Neural cell (in vitro differentiated cells): ENCODE measurements around the gene MAP1LC3A. TPM values are rescaled to one million over a fixed set of nuclear protein-coding genes. Genes with fewer than 3 reads are reported as not detected.

ENCODE experiments used
- H2AFZ ChIP-seq: fragments of 200-600, 300-800 bp; sonication (generic), shearing (Covaris generic); 2 replicates; pipeline ENCODE4 v1.6.0; 2014; ENCODE audit warnings: low read depth, mild to moderate bottlenecking, antibody characterized with exemption, low read length, moderate library complexity
- H3F3A ChIP-seq: fragments of 200-600 bp; shearing (Covaris generic); 2 replicates; pipeline ENCODE4 v1.6.1; 2016; ENCODE audit warnings: mild to moderate bottlenecking, moderate library complexity, mixed read lengths, antibody characterized with exemption, low read length; ENCODE audit not compliant: insufficient read depth, poor library complexity, severe bottlenecking
- H3K27ac ChIP-seq: fragments of 200-600, 300-800 bp; sonication (generic), shearing (Covaris generic); 2 replicates; pipeline ENCODE4 v1.5.1; 2014; ENCODE audit warnings: mild to moderate bottlenecking, low read length, moderate library complexity
- H3K27me3 ChIP-seq: fragments of 300-800, 200-600 bp; sonication (generic), shearing (Covaris generic); 2 replicates; pipeline ENCODE4 v1.6.0; 2014; ENCODE audit warnings: mild to moderate bottlenecking, low read depth, low read length, moderate library complexity; ENCODE audit not compliant: insufficient read depth
- H3K36me3 ChIP-seq: fragments of 300-800, 200-600 bp; sonication (generic), shearing (Covaris generic); 2 replicates; pipeline ENCODE4 v1.5.1; 2014; ENCODE audit warnings: mild to moderate bottlenecking, antibody characterized with exemption, low read length, moderate library complexity; ENCODE audit not compliant: insufficient read depth
- H3K4me2 ChIP-seq: fragments of 300-800, 200-600 bp; sonication (generic), shearing (Covaris generic); 2 replicates; pipeline ENCODE4 v1.6.0; 2014; ENCODE audit warnings: mild to moderate bottlenecking, low read length
- H3K4me3 ChIP-seq: fragments of 300-800, 200-600 bp; sonication (generic), shearing (Covaris generic); 2 replicates; pipeline ENCODE4 v1.5.1; 2014; ENCODE audit warnings: mild to moderate bottlenecking, low read length, moderate library complexity
- H3K79me2 ChIP-seq: fragments of 200-600 bp; shearing (Covaris generic); replicated peaks from 2 replicates; pipeline ENCODE4 v1.6.0; 2014; ENCODE audit warnings: mild to moderate bottlenecking, low read length, moderate library complexity; ENCODE audit not compliant: insufficient read depth
- H3K9ac ChIP-seq: fragments of 300-800, 200-600 bp; sonication (generic), shearing (Covaris generic); 2 replicates; pipeline ENCODE4 v1.6.1; 2016; ENCODE audit warnings: mild to moderate bottlenecking, low read length, mixed read lengths
- H3K9me2 ChIP-seq: fragments of 200-600 bp; shearing (Covaris generic); 2 replicates; pipeline ENCODE4 v1.6.1; 2016; ENCODE audit warnings: mild to moderate bottlenecking, low read length, mixed read lengths; ENCODE audit not compliant: insufficient read depth
- H3K9me3 ChIP-seq: fragments of 200-600, 300-800 bp; sonication (generic), shearing (Covaris generic); 2 replicates; pipeline ENCODE4 v1.6.1; 2016; ENCODE audit warnings: mild to moderate bottlenecking, mixed run types, low read length, moderate library complexity, mixed read lengths
- H4K20me1 ChIP-seq: fragments of 200-600 bp; shearing (Covaris generic); 2 replicates; pipeline ENCODE4 v1.6.1; 2016; ENCODE audit warnings: mild to moderate bottlenecking, mixed run types; ENCODE audit not compliant: insufficient read depth
- EP300 ChIP-seq: fragments of 450-650 bp; conservative IDR thresholded peaks from 2 replicates; pipeline ENCODE4 v1.6.1; 2014; ENCODE audit warnings: antibody characterized with exemption, mild to moderate bottlenecking, moderate library complexity; ENCODE audit not compliant: poor library complexity, severe bottlenecking
- EZH2 ChIP-seq: fragments of 200-600, 300-800 bp; shearing (Covaris generic), sonication (generic); IDR thresholded peaks from 2 replicates; pipeline ENCODE4 v1.6.1; 2014; ENCODE audit warnings: antibody characterized with exemption, low read length, borderline replicate concordance, mild to moderate bottlenecking; ENCODE audit not compliant: insufficient read depth, poor library complexity, severe bottlenecking
- MXI1 ChIP-seq: fragments of 450-650 bp; conservative IDR thresholded peaks from 2 replicates; pipeline ENCODE4 v1.6.1; 2014; ENCODE audit warnings: antibody characterized with exemption, mild to moderate bottlenecking; ENCODE audit not compliant: poor library complexity, severe bottlenecking
- POLR2AphosphoS5 ChIP-seq: IDR thresholded peaks from 2 replicates; pipeline ENCODE4 v1.6.1; 2012
- RAD21 ChIP-seq: fragments of 450-650 bp; conservative IDR thresholded peaks from 2 replicates; pipeline ENCODE4 v1.6.1; 2014; ENCODE audit warnings: antibody characterized with exemption, mild to moderate bottlenecking, moderate library complexity
- SMC3 ChIP-seq: fragments of 450-650 bp; conservative IDR thresholded peaks from 2 replicates; pipeline ENCODE4 v1.6.1; 2014; ENCODE audit warnings: antibody characterized with exemption, mild to moderate bottlenecking, moderate library complexity; ENCODE audit not compliant: poor library complexity
- TAF1 ChIP-seq: IDR thresholded peaks from 2 replicates; pipeline ENCODE4 v1.6.1; 2012; ENCODE audit warnings: low read depth
- polyA plus RNA-seq: library from polyadenylated mRNA; depleted of rRNA; stranded (reverse); fragments of >200 nt; gene quantifications from 2 replicates; pipeline ENCODE4 v1.2.3, GENCODE V29; 2014
- TF ChIP-seq, protein P1 (sequence below): IDR thresholded peaks from 2 replicates; pipeline ENCODE4 v1.6.1; 2012; ENCODE audit warnings: borderline replicate concordance
- TF ChIP-seq, protein P2 (sequence below): fragments of 450-650 bp; IDR thresholded peaks from 2 replicates; pipeline ENCODE4 v1.5.1; 2014; ENCODE audit warnings: antibody characterized with exemption, mild to moderate bottlenecking, moderate library complexity; ENCODE audit not compliant: poor library complexity, severe bottlenecking

Gene MAP1LC3A
- polyA plus RNA-seq, 1 donor from 2014 or later = 56.2 TPM

DNA sequence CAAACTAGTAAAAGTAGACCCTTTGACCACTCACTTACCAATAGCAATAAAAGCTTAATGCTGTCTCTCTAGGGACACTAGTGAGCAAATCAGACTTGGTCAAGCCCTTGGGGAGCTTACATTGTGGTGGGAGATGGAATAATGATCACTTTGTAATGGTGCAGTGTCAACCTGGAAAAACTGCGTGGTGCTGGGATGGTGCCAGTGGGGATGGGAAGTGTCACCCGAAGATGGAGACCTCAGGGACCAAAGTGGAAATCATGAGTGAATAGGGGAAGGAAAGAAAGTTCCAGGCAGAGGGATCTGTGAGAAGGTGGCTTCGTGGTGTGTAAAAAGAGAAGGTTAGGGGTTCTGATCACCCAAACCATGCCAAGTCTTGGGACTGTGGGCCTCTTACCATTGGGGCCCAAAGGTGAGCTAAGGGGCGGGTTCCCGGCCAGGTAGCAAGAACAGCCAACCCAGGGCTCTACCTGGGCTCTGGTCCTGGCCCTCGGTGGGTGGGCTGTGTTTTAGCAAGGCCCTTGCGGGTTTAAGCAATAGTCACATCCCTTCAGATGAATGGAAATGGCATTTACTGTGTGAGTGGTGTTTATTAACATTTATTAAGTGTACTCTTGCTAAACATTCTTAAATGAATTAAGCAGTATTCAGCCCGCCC is 26.8 kb upstream of the MAP1LC3A start:
- H2AFZ ChIP-seq = no peak overlapping the region
- no peak overlapping the region for H3K27ac ChIP-seq
- H3K4me2 ChIP-seq = no peak overlapping the region
- H3K9ac ChIP-seq = no peak overlapping the region
- no peaks in the 10 kb centered on the region for H3K79me2 ChIP-seq
- no peaks in the 10 kb centered on the region for H3K27me3 ChIP-seq
- no peaks in the 10 kb centered on the region for H4K20me1 ChIP-seq
- no peaks in the 10 kb centered on the region for H3K9me3 ChIP-seq
- TF ChIP-seq, protein P1, sequence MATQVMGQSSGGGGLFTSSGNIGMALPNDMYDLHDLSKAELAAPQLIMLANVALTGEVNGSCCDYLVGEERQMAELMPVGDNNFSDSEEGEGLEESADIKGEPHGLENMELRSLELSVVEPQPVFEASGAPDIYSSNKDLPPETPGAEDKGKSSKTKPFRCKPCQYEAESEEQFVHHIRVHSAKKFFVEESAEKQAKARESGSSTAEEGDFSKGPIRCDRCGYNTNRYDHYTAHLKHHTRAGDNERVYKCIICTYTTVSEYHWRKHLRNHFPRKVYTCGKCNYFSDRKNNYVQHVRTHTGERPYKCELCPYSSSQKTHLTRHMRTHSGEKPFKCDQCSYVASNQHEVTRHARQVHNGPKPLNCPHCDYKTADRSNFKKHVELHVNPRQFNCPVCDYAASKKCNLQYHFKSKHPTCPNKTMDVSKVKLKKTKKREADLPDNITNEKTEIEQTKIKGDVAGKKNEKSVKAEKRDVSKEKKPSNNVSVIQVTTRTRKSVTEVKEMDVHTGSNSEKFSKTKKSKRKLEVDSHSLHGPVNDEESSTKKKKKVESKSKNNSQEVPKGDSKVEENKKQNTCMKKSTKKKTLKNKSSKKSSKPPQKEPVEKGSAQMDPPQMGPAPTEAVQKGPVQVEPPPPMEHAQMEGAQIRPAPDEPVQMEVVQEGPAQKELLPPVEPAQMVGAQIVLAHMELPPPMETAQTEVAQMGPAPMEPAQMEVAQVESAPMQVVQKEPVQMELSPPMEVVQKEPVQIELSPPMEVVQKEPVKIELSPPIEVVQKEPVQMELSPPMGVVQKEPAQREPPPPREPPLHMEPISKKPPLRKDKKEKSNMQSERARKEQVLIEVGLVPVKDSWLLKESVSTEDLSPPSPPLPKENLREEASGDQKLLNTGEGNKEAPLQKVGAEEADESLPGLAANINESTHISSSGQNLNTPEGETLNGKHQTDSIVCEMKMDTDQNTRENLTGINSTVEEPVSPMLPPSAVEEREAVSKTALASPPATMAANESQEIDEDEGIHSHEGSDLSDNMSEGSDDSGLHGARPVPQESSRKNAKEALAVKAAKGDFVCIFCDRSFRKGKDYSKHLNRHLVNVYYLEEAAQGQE = no peak
- no peak for TF ChIP-seq RAD21
- TF ChIP-seq SMC3 = no peak
- no peak for TF ChIP-seq TAF1
- no peak for TF ChIP-seq POLR2AphosphoS5
- no peak for TF ChIP-seq MXI1
- no peak for TF ChIP-seq EZH2
- no peak for TF ChIP-seq EP300
- TF ChIP-seq, protein P2, sequence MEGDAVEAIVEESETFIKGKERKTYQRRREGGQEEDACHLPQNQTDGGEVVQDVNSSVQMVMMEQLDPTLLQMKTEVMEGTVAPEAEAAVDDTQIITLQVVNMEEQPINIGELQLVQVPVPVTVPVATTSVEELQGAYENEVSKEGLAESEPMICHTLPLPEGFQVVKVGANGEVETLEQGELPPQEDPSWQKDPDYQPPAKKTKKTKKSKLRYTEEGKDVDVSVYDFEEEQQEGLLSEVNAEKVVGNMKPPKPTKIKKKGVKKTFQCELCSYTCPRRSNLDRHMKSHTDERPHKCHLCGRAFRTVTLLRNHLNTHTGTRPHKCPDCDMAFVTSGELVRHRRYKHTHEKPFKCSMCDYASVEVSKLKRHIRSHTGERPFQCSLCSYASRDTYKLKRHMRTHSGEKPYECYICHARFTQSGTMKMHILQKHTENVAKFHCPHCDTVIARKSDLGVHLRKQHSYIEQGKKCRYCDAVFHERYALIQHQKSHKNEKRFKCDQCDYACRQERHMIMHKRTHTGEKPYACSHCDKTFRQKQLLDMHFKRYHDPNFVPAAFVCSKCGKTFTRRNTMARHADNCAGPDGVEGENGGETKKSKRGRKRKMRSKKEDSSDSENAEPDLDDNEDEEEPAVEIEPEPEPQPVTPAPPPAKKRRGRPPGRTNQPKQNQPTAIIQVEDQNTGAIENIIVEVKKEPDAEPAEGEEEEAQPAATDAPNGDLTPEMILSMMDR = no peak
- no peaks in the 10 kb centered on the region for H3K9me2 ChIP-seq
- no peaks in the 10 kb centered on the region for H3F3A ChIP-seq
- H3K36me3 ChIP-seq = no peaks in the 10 kb centered on the region
- H3K4me3 ChIP-seq = no peak overlapping the region

DNA sequence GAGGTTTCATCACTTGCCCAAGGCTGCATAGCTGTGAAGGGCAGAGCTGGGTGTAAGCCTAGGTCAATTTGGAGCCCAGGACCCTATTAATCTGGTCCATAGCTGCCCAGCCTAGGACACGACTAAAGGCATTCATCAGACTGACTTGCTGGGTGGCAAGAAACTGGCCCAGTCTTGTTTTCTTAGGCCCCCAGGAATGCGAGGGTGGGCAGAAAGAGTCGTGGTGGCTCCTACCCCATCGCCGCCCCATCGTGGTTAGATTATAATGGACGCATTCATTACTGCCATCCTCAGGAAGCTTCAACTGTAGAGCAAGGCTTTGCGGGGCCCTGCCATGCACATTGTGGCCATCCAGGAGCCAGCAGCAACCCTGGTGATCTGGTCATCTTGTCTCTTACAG is 26.2 kb upstream of the MAP1LC3A start:
- H3K4me2 ChIP-seq = no peak overlapping the region
- H3K9ac ChIP-seq = no peak overlapping the region
- TF ChIP-seq TAF1 = no peak
- no peak for TF ChIP-seq EP300
- TF ChIP-seq SMC3 = no peak
- TF ChIP-seq, protein P1 = no peak
- TF ChIP-seq EZH2 = no peak
- TF ChIP-seq MXI1 = no peak
- TF ChIP-seq RAD21 = no peak
- TF ChIP-seq POLR2AphosphoS5 = no peak
- TF ChIP-seq, protein P2 = no peak
- H3K4me3 ChIP-seq = no peak overlapping the region
- H3K9me2 ChIP-seq = no peaks in the 10 kb centered on the region
- no peak overlapping the region for H3K27ac ChIP-seq
- H3K9me3 ChIP-seq = no peaks in the 10 kb centered on the region
- no peak overlapping the region for H2AFZ ChIP-seq
- H3K36me3 ChIP-seq = no peaks in the 10 kb centered on the region
- no peaks in the 10 kb centered on the region for H4K20me1 ChIP-seq
- H3K27me3 ChIP-seq = no peaks in the 10 kb centered on the region
- H3K79me2 ChIP-seq = no peaks in the 10 kb centered on the region
- no peaks in the 10 kb centered on the region for H3F3A ChIP-seq
